LoVo (cell line): ENCODE results near the gene ARHGAP9.
A peak's percentile ranks its signal among the peaks of the same experiment; 100 is the strongest.
"Not testable (repeated sequence)": the region's sequence is repeated elsewhere in the genome, so short reads cannot be mapped to it uniquely, and the experiment has no call there.

Source experiments
- DNase-seq: peaks from one replicate; pipeline ENCODE4 v3.0.0-alpha.2; 2016; ENCODE audit warnings: low spot score

The ARHGAP9 gene

DNA sequence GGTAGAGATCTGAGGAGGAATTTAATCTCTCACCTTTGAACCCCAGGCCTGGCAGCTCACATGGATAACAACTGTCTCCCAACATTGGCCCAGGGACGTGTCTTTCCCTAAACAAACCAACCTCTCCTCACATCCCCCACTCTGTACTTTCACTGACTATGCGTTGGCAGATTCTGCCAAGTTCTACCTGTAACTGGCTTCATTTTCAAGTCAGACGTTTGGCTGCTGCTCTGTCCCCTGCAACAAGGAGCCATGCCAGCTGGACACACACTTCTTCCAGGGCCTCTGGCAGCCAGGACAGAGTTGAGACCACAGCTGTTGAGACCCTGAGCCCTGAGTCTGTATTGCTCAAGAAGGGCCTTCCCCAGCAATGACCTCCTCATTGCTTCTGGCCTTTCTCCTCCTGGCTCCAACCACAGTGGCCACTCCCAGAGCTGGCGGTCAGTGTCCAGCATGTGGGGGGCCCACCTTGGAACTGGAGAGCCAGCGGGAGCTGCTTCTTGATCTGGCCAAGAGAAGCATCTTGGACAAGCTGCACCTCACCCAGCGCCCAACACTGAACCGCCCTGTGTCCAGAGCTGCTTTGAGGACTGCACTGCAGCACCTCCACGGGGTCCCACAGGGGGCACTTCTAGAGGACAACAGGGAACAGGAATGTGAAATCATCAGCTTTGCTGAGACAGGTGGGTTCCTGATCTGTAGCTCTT lies 45.0 kb downstream of the ARHGAP9 start, which contains the start of gene INHBC:
INHBC (plus strand) TSS at position 268 of the 707 bp plus-strand sequence; CDS start at position 371, 103 bp downstream.
- no peak for DNase-seq

DNA sequence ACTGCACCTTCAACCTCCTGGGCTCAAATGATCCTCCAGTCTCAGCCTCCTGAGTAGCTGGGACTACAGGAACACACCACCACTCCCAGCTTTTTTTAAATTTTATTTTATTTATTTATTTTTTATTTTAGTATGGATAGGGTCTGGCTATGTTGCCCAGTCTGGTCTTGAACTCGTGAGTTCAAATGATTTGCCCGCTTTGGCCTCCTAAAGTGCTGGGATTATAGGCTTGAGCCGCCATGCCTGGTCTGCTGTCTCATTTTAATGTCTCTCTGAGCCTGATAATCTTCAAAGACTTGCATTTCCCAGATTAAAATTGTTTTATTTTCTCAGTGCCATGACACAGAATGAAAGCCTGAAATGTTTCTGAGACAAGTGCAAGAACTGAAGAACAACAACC lies 46.3 kb downstream of the ARHGAP9 start:
- DNase-seq: no peak

DNA sequence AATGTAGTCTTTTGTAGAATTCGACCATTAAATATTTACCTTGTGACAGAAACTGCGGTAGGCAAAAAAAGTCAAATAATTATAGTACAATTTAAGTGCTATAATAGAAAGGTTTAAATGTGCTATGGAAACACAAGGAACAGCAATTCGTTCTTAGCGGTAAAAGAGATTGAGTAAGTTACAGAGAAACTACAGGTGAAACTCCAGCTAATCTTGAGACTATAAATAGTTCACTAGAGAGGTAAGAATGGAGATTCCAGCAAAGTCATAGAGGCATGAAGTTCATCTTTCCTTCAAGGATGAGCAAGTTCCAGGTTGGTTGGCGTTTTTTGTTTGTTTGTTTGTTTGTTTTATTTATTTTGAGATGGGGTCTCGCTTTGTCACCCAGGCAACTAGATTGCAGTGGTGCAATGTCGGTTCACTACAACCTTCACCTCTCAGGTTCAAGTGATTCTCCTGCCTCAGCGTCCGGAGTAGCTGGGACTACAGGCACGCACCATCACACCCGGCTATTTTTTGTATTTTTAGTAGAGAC lies 47.9 kb downstream of the ARHGAP9 start:
- DNase-seq: no peak

DNA sequence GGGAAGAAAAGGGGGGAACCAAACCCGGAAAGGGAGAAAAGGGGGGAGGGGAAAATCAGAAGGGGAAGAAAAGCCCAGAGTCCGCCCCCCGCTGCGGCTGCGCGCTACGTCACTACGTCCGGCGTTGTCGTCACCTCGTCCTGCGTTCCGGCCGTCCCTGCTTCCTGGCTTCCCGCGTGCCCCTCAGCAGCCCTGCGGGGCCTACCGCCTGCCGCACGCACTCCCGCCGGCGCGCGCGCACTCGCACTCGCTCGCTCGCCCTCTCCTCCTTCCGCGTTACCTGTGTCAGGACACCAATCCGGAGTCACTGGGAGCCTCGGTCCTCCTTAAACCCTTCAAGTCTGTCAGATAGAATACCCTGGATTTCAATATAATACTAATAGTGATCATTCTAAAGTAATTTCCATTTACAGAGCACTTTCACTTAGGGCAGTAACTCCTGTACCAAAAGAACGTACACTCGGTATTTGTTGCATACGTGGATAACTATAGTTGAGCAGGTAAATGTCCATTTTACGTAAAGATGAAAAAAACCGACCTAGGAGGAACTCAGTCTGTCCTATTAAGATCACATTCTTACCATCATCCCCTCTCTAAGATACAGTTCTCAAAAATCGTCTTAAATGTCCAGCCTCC lies 48.6 kb downstream of the ARHGAP9 start, which contains the start of gene R3HDM2:
R3HDM2 (minus strand) TSS at position 113 of the 636 bp plus-strand sequence. CDS start 120,615 bp downstream, outside the sequence.
- DNase-seq: peak; percentile 100

- peak; percentile 61 for DNase-seq
Observed at GRCh38 chr12:57430112-57430930, 49.3 kb downstream of the ARHGAP9 start.

DNA sequence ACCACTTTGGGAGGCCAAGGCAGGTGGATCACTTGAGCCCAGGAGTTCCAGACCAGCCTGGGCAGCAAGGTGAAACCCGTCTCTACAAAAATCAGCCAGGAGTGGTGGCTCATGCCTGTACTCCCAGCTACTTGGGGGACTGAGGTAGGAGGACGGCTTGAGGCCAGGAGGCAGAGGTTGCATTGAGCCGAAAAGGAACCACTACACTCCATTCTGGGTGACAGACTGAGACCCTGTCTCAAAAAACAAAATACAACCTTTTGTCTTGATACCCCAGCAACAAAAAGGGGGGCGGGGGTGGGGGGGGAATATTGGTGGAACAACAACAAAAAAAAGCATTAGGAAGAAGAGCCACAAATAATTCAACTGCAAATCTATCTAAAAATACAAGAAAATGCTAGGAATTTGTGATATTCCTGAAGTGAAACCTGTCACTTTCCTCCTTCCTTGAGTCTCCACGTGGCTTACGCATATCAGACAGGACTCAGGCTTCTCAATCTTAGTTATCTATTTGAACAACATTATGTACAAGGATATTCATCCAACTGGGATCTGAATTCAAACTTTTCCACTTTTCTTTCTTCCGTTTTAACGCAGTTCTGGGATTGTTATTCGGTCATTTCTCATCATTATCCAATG lies 50.1 kb downstream of the ARHGAP9 start:
- DNase-seq: peak; percentile 33

- DNase-seq: no peak
Observed at GRCh38 chr12:57428965-57429364, 50.7 kb downstream of the ARHGAP9 start.

- DNase-seq: not testable (repeated sequence)
Observed at GRCh38 chr12:57426948-57427347, 52.7 kb downstream of the ARHGAP9 start.
